Kidney (tissue), 14 donors: ENCODE results near the gene TENT4A. TPM values are rescaled to one million over a fixed set of nuclear protein-coding genes. Genes with fewer than 3 reads are reported as not detected.
A peak's percentile ranks its signal among the peaks of the same experiment; 100 is the strongest.

Experiments
- DNase-seq, 5 donors: peaks; one replicate each; pipeline ENCODE4 v3.0.0-alpha.2; 2013 to 2020
- FAIRE-seq: peaks from 2 replicates; lab custom pipeline; 2012; peaks lifted over from hg19 to GRCh38; lab: Jason Lieb, UNC
- H3K27ac ChIP-seq, 2 donors: one replicate each; pipeline ENCODE4 v1.7.0; 2013; ENCODE audit warnings: low read depth in 2 of 2, low read length in 2 of 2, inconsistent platforms in 1 of 2
- H3K27me3 ChIP-seq: one replicate; pipeline ENCODE4 v1.7.1; 2013; ENCODE audit warnings: low read length, inconsistent platforms; ENCODE audit not compliant: control insufficient read depth, insufficient read depth
- H3K36me3 ChIP-seq, 3 donors: one replicate each; pipeline versions ENCODE4 v1.7.0 to v1.7.1; 2013; ENCODE audit warnings: low read length in 3 of 3, control low read depth in 1 of 3, inconsistent platforms in 1 of 3; ENCODE audit not compliant: insufficient read depth in 3 of 3, control insufficient read depth in 2 of 3
- H3K4me1 ChIP-seq, 3 donors: one replicate each; pipeline versions ENCODE4 v1.7.0 to v1.7.1; 2013; ENCODE audit warnings: low read length in 3 of 3, inconsistent platforms in 1 of 3, low read depth in 1 of 3; ENCODE audit not compliant: control insufficient read depth in 2 of 3, insufficient read depth in 2 of 3
- H3K4me3 ChIP-seq, 3 donors: one replicate each; pipeline versions ENCODE4 v1.7.0 to v1.8.1; 2013; ENCODE audit warnings: low read length in 3 of 3, control low read depth in 1 of 3, inconsistent platforms in 1 of 3
- H3K9ac ChIP-seq, 3 donors: one replicate each; pipeline versions ENCODE4 v1.7.0 to v1.7.1; 2013; ENCODE audit warnings: low read length in 3 of 3, control low read depth in 1 of 3, inconsistent platforms in 1 of 3
- H3K9me3 ChIP-seq, 3 donors: one replicate each; pipeline versions ENCODE4 v1.7.0 to v1.7.1; 2013; ENCODE audit warnings: low read length in 3 of 3, control low read depth in 1 of 3, inconsistent platforms in 1 of 3; ENCODE audit not compliant: control insufficient read depth in 2 of 3, insufficient read depth in 1 of 3
- CTCF ChIP-seq: IDR thresholded peaks from 3 replicates; pipeline ENCODE4 v1.5.1; 2012; ENCODE audit warnings: mild to moderate bottlenecking, moderate library complexity, borderline replicate concordance; ENCODE audit not compliant: insufficient read depth; ENCODE audit errors: extremely low read depth
- intact Hi-C: fragments of 100-400 bp; cut with DNase I; formaldehyde crosslinking; loops from one replicate; pipeline ENCODE4 v1.11.1; 2022
- polyA plus RNA-seq: library from polyadenylated mRNA; stranded (reverse); fragments of 350-450 nt; fragmentation: Illumina TruSeq; extraction: RNeasy Lipid Tissue Mini Kit (QIAGEN cat#74804); gene quantifications from one replicate; pipeline ENCODE4 v1.2.3, GENCODE V29; 2014; ENCODE audit warnings: low read depth, low replicate concordance; ENCODE audit not compliant: insufficient read depth
- total RNA-seq: library from RNA; stranded (reverse); fragmentation: NEBNext Ultra II Directional; extraction: Animal tissue kit (Norgen Biotek cat#: 25700); gene quantifications from one replicate; pipeline ENCODE4 v1.2.1, GENCODE V29; 2021
- donor health status: control.
- donor health status: control.
- donor health status: control.
- donor health status: control.
- donor health status: control.
- donor health status: DM: yes; HTN: yes; CAD: no.
- donor health status: Normal renal cell carcinoma (clear cell type).

The TENT4A gene
- total and polyA plus RNA-seq, 2 donors from 2014 or later, result 4.8 to 22.8 TPM

DNA sequence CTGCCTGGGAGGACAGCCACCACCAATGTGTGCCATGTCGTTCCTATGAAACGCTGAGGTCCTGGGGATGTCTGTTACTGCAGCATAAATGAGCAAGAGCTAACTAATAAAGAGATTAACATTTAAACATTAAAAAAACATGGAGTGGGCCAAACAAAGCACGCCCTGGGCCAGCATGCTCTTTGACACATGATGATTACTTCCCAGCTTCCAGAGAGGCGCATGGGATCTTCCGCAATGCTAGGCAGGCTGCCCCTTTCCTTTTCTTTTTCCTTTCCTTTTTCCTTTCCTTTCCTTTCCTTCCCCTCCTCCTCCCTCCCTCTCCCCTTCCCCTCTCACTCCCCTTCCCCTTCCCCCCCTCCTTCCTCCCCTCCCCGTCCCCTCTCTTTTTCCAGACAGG, 10.6 kb upstream of the TENT4A start:
- H3K9me3 ChIP-seq, result no peaks in the 10 kb centered on the region
- H3K9ac ChIP-seq, result no peak overlapping the region
- no peak for FAIRE-seq
- H3K4me3 ChIP-seq, result no peak overlapping the region
- no peak for TF ChIP-seq CTCF
- no peaks in the 10 kb centered on the region for H3K36me3 ChIP-seq
- intact Hi-C loops, result no loop called here
- H3K27me3 ChIP-seq, result no peaks in the 10 kb centered on the region
- H3K4me1 ChIP-seq, result peaks cover 0 to 7% (median 0%) of the 10 kb centered on the region in 3 donors
- H3K27ac ChIP-seq, result no peak overlapping the region
- no peak for DNase-seq

- Histone ChIP-seq H3K27ac (peak overlapping the region in 1 of 2 donors; percentile 36), H3K36me3 (no peaks in the 10 kb centered on the region), H3K4me3 (no peak overlapping the region), H3K27me3 (no peaks in the 10 kb centered on the region), H3K4me1 (peaks cover 0 to 7% (median 0%) of the 10 kb centered on the region in 3 donors), H3K9me3 (no peaks in the 10 kb centered on the region), H3K9ac (no peak overlapping the region)
- FAIRE-seq, result no peak
- intact Hi-C loops, result no loop called here
- no peak for TF ChIP-seq CTCF
- DNase-seq, result no peak
Measured at GRCh38 chr5:6703806-6704205, 9.4 kb upstream of the TENT4A start.

- no peaks in the 10 kb centered on the region for H3K9me3 ChIP-seq
- no peaks in the 10 kb centered on the region for H3K36me3 ChIP-seq
- no peak overlapping the region for H3K9ac ChIP-seq
- H3K27ac ChIP-seq, result peak overlapping the region in 1 of 2 donors; percentile 45
- FAIRE-seq, result no peak
- no peak for TF ChIP-seq CTCF
- H3K4me3 ChIP-seq, result no peak overlapping the region
- intact Hi-C loops, result no loop called here
- peaks cover 0 to 7% (median 0%) of the 10 kb centered on the region in 3 donors for H3K4me1 ChIP-seq
- peak in 1 of 5 donors; percentile 76 for DNase-seq
- no peaks in the 10 kb centered on the region for H3K27me3 ChIP-seq
Measured at GRCh38 chr5:6704361-6704851, 8.8 kb upstream of the TENT4A start.

DNA sequence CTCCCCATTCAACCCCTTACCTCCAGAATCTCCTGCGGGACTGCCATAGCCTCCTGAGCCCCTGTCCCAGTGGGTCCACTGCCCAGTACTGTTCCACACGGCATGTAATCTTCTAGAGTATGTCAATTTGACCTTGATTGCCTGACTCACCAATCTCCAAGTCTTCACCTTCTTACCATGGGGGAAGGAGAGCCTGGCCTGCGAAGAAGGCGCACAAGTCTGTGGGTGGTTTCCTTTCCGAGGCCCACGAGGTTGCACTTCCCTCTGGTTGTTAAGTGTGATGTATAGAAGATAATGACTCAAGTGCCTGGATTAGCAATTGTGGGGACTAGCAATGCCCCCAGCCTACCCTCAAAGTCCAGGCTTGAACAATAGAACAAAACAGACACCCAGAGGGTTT, 8.1 kb upstream of the TENT4A start:
- peaks cover 0 to 7% (median 0%) of the 10 kb centered on the region in 3 donors for H3K4me1 ChIP-seq
- no peaks in the 10 kb centered on the region for H3K27me3 ChIP-seq
- H3K9ac ChIP-seq, result no peak overlapping the region
- peak overlapping the region in 1 of 2 donors; percentile 45 for H3K27ac ChIP-seq
- no peaks in the 10 kb centered on the region for H3K9me3 ChIP-seq
- FAIRE-seq, result no peak
- intact Hi-C loops, result no loop called here
- no peak for TF ChIP-seq CTCF
- H3K4me3 ChIP-seq, result no peak overlapping the region
- no peaks in the 10 kb centered on the region for H3K36me3 ChIP-seq
- no peak for DNase-seq
